PC-3 (cell line): ENCODE measurements around the gene IER2. TPM values are rescaled to one million over a fixed set of nuclear protein-coding genes. Genes with fewer than 3 reads are reported as not detected.
A peak's percentile ranks its signal among the peaks of the same experiment; 100 is the strongest.

Experiments used
- ATAC-seq: fragments of 200-7000 bp; cut with Tn5 transposase; 2 replicates; pipeline ENCODE4 v1.9.1; 2020; ENCODE audit warnings: mild to moderate bottlenecking, moderate library complexity
- BruUV-seq: library from RNA; stranded (reverse); fragments of 400-500 nt; replicated peaks from 2 replicates; lab custom pipeline; 2021; lab: Mats Ljungman, UMichigan
- CTCF ChIA-PET: fragments of 300-600 bp; sonication (Branson Sonifier 250); formaldehyde crosslinking; loops from one replicate; lab custom pipeline; 2022; ENCODE audit warnings: antibody characterized with exemption; lab: Charles Lee
- POLR2A ChIA-PET: fragments of 300-600 bp; sonication (Branson Sonifier 250); formaldehyde crosslinking; loops from one replicate; lab custom pipeline; 2022; ENCODE audit warnings: antibody characterized with exemption; ENCODE audit not compliant: unreplicated experiment; lab: Charles Lee
- DNase-seq: peaks from one replicate; pipeline ENCODE4 v3.0.0-alpha.2; 2015
- H2AFZ ChIP-seq: fragments of 300-600 bp; sonication (generic); 2 replicates; pipeline ENCODE4 v1.6.0; 2016; ENCODE audit warnings: antibody characterized with exemption, low read length
- H3F3A ChIP-seq: fragments of 300-600 bp; sonication (generic); one replicate; pipeline ENCODE4 v1.6.0; 2017; ENCODE audit warnings: antibody characterized with exemption, low read length, control low read depth, mild to moderate bottlenecking; ENCODE audit not compliant: unreplicated experiment
- H3K27ac ChIP-seq: fragments of 300-600 bp; sonication (generic); 2 replicates; pipeline ENCODE4 v1.5.1; 2016; ENCODE audit warnings: mild to moderate bottlenecking, low read length
- H3K27me3 ChIP-seq: fragments of 300-600 bp; sonication (generic); 2 replicates; pipeline ENCODE4 v1.6.1; 2016; ENCODE audit warnings: low read length, mixed read lengths
- H3K36me3 ChIP-seq: fragments of 300-600 bp; sonication (generic); 2 replicates; pipeline ENCODE4 v1.6.1; 2016; ENCODE audit warnings: low read depth, mixed run types, low read length, mixed read lengths
- H3K4me1 ChIP-seq: fragments of 300-600 bp; sonication (generic); 2 replicates; pipeline ENCODE4 v1.5.1; 2016; ENCODE audit warnings: low read length; ENCODE audit not compliant: insufficient read depth
- H3K4me2 ChIP-seq: fragments of 300-600 bp; sonication (generic); 2 replicates; pipeline ENCODE4 v1.6.0; 2016; ENCODE audit warnings: low read length
- H3K4me3 ChIP-seq: fragments of 300-600 bp; sonication (generic); 2 replicates; pipeline ENCODE4 v1.5.1; 2016; ENCODE audit warnings: mild to moderate bottlenecking, low read length, mixed read lengths
- H3K79me2 ChIP-seq: fragments of 300-600 bp; sonication (generic); 2 replicates; pipeline ENCODE4 v1.6.1; 2017; ENCODE audit warnings: low read length, mixed read lengths
- H3K9ac ChIP-seq: fragments of 300-600 bp; sonication (generic); 2 replicates; pipeline ENCODE4 v1.6.0; 2016; ENCODE audit warnings: mild to moderate bottlenecking, low read length
- H3K9me2 ChIP-seq: fragments of 300-600 bp; sonication (generic); replicated peaks from 2 replicates; pipeline ENCODE4 v1.6.1; 2016; ENCODE audit warnings: mixed run types, low read length, mixed read lengths
- H3K9me3 ChIP-seq: fragments of 300-600 bp; sonication (generic); 2 replicates; pipeline ENCODE4 v1.6.1; 2016; ENCODE audit warnings: low read length, mixed read lengths
- H4K20me1 ChIP-seq: fragments of 300-600 bp; sonication (generic); 2 replicates; pipeline ENCODE4 v1.6.1; 2016; ENCODE audit warnings: low read length, mixed read lengths
- CTCF ChIP-seq: fragments of 300-600 bp; sonication (generic); conservative IDR thresholded peaks from 2 replicates; pipeline ENCODE4 v1.5.1; 2017; ENCODE audit warnings: antibody characterized with exemption, low read depth, mild to moderate bottlenecking, low read length
- EZH2 ChIP-seq: fragments of 300-600 bp; sonication (generic); IDR thresholded peaks from one replicate; pipeline ENCODE4 v1.6.1; 2017; ENCODE audit warnings: antibody characterized with exemption, mild to moderate bottlenecking, low read length; ENCODE audit not compliant: unreplicated experiment
- EZH2phosphoT487 ChIP-seq: fragments of 300-600 bp; sonication (generic); IDR thresholded peaks from 2 replicates; pipeline ENCODE4 v1.6.1; 2018; ENCODE audit warnings: mild to moderate bottlenecking, antibody characterized with exemption, low read length, borderline replicate concordance
- intact Hi-C: fragments of 100-400 bp; cut with micrococcal nuclease; formaldehyde crosslinking; loops from 2 replicates; pipeline ENCODE4 v1.9.0; 2023
- total RNA-seq: library from RNA; depleted of rRNA; stranded (reverse); fragments of >200 nt; gene quantifications from 2 replicates; pipeline ENCODE4 v1.2.3, GENCODE V29; 2014

IER2 gene
- total RNA-seq, 1 experiment from 2014 or later = 155 TPM

DNA sequence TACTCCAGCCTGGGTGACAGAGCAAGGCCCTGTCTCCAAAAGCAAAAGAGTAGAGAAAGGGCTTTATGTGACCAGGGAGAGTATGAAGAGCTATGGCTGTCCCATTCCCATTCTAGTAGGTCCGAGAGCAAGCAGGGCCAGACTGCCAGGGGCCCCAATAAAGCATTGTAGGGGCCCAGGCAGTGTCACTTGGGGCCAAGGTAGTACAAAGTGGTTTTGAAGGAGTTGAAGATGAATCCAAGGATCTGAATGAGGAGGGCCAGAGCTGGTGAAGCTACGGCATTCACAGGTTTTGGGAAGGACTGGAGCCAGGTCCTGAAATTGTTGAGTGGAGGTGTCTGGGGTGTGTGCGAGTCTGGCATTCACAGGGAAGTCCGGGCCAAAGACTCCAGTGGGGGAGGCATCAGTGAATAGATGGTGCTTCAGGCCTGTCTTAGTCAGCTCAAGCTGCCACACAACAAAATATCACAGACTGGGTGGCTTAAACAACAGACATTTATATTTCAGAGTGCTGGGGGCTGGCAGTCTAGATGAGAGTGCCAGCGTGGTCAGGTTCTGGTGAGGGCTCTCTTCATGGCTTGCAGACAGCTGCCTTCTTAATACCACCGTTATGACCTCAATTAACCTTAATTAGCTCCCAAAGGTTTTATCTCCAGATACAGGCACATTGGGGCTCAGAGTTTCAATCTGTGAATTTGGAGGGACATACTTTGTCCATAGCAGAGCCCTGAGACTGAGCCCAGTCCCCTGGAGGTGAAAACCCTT lies 22.2 kb upstream of the IER2 start:
- no peak overlapping the region for H2AFZ ChIP-seq
- TSS peak; percentile 9 for BruUV-seq
- H3K4me1 ChIP-seq = no peaks in the 10 kb centered on the region
- H4K20me1 ChIP-seq = peaks cover 41% of the 10 kb centered on the region
- no peak overlapping the region for H3K9ac ChIP-seq
- ChIA-PET CTCF (interaction anchor here (0.6 kb wide), 1 partner anchor 120 kb away, joined by 13 read pairs; no protein-coding TSS in a partner anchor), POLR2A (no interaction called here)
- H3K4me3 ChIP-seq = no peak overlapping the region
- intact Hi-C loops = no loop called here
- no peak overlapping the region for H3K27ac ChIP-seq
- no peak for TF ChIP-seq EZH2
- TF ChIP-seq EZH2phosphoT487 = no peak
- TF ChIP-seq CTCF = no peak
- H3K9me3 ChIP-seq = no peaks in the 10 kb centered on the region
- peaks cover 18% of the 10 kb centered on the region for H3K36me3 ChIP-seq
- H3K4me2 ChIP-seq = no peak overlapping the region
- H3K9me2 ChIP-seq = no peaks in the 10 kb centered on the region
- ATAC-seq (no peak), DNase-seq (no peak)
- peaks cover 99% of the 10 kb centered on the region for H3K79me2 ChIP-seq
- H3K27me3 ChIP-seq = no peaks in the 10 kb centered on the region
- peaks cover 4% of the 10 kb centered on the region for H3F3A ChIP-seq

DNA sequence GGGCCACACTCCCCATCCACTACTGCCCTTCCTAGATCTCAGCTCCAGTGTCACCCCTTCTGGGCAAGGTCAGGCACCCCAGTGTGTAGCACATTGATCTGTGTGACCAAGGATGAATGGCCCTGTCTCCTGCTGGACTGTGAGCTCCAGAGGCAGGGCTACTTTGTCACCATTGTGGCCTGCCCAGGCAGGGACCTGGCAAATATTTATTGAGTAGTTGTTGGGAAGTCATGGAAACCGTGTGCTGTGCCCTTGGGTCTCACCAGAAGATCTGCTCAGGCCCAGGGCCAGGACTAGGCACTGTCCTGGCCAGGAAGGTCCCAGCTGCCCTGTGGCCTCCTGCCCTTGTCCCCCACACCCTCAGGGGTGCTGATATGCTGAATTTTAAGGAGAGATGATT lies 21.6 kb upstream of the IER2 start:
- ChIA-PET POLR2A (no interaction called here), CTCF (no interaction called here)
- H3K9me2 ChIP-seq = no peaks in the 10 kb centered on the region
- H3K36me3 ChIP-seq = peaks cover 17% of the 10 kb centered on the region
- intact Hi-C loops = no loop called here
- no peak overlapping the region for H3K27ac ChIP-seq
- no peak overlapping the region for H2AFZ ChIP-seq
- TF ChIP-seq EZH2 = no peak
- no peak for TF ChIP-seq EZH2phosphoT487
- no peak for TF ChIP-seq CTCF
- no TSS peak for BruUV-seq
- no peak overlapping the region for H3K4me2 ChIP-seq
- H3K4me3 ChIP-seq = no peak overlapping the region
- H3K27me3 ChIP-seq = no peaks in the 10 kb centered on the region
- peaks cover 99% of the 10 kb centered on the region for H3K79me2 ChIP-seq
- no peak overlapping the region for H3K9ac ChIP-seq
- H4K20me1 ChIP-seq = peaks cover 36% of the 10 kb centered on the region
- H3K4me1 ChIP-seq = no peaks in the 10 kb centered on the region
- H3K9me3 ChIP-seq = no peaks in the 10 kb centered on the region
- peaks cover 4% of the 10 kb centered on the region for H3F3A ChIP-seq
- DNase-seq (no peak), ATAC-seq (peak; percentile 35; the same call in 1 of the 2 replicates)

DNA sequence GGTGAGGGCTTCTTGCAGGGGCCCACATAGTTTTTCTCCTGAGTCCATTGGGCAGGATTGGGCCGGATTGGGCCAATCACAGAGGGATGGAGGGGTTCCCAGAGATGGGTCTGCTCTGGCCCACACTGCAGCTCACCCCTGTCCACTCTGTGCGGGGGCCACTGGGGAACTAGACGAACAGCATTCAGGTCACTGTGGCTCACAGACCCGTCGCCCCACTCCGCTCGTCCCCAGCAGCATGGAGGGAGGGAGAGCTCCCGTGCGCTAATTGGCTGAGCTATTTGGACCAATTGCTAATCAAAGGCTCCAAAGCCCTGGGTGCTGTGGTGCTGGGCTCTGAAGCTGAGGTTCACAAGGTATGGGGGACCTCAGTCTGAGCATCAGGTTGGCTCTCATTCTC lies 20.8 kb upstream of the IER2 start:
- CTCF ChIA-PET = interaction anchor here (1.1 kb wide), 1 partner anchor 152 kb away, joined by 3 read pairs; no protein-coding TSS in a partner anchor
- H3F3A ChIP-seq = peaks cover 4% of the 10 kb centered on the region
- DNase-seq = no peak
- no peak for ATAC-seq
- H3K4me2 ChIP-seq = no peak overlapping the region
- H3K79me2 ChIP-seq = peaks cover 99% of the 10 kb centered on the region
- BruUV-seq = no TSS peak
- intact Hi-C loops = no loop called here
- H3K4me1 ChIP-seq = no peaks in the 10 kb centered on the region
- H3K36me3 ChIP-seq = peaks cover 13% of the 10 kb centered on the region
- H3K4me3 ChIP-seq = no peak overlapping the region
- H2AFZ ChIP-seq = no peak overlapping the region
- no peak overlapping the region for H3K27ac ChIP-seq
- no peak overlapping the region for H3K9ac ChIP-seq
- H4K20me1 ChIP-seq = peaks cover 34% of the 10 kb centered on the region
- H3K9me2 ChIP-seq = no peaks in the 10 kb centered on the region
- POLR2A ChIA-PET = no interaction called here
- H3K27me3 ChIP-seq = no peaks in the 10 kb centered on the region
- TF ChIP-seq EZH2phosphoT487 (no peak), EZH2 (no peak), CTCF (no peak)
- no peaks in the 10 kb centered on the region for H3K9me3 ChIP-seq
